Activated CD8-positive, alpha-beta memory T cell treated with anti-CD3 and anti-CD28 coated beads, Interleukin-2, amount 50 U/mL, for 1 hour (primary cell): ENCODE data around the gene PPP1R1B.

Experiments
- DNase-seq: peaks from one replicate; pipeline ENCODE4 v3.0.0-alpha.2; 2020; ENCODE audit errors: extremely low read depth

PPP1R1B gene

GRCh38 chr17:39653662-39654331, 27.0 kb downstream of the PPP1R1B start:
- peak; percentile 39 for DNase-seq

GRCh38 chr17:39655105-39655504, 28.4 kb downstream of the PPP1R1B start:
- DNase-seq: no peak

GRCh38 chr17:39658346-39658745, 31.6 kb downstream of the PPP1R1B start:
- no peak for DNase-seq

- no peak for DNase-seq
Measured at GRCh38 chr17:39658760-39659159, 32.0 kb downstream of the PPP1R1B start.

GRCh38 chr17:39659279-39660010, 32.7 kb downstream of the PPP1R1B start:
- no peak for DNase-seq

- no peak for DNase-seq
Measured at GRCh38 chr17:39660011-39660360, 33.2 kb downstream of the PPP1R1B start.

GRCh38 chr17:39660397-39661385, 33.9 kb downstream of the PPP1R1B start:
- DNase-seq: no peak

- no peak for DNase-seq
Measured at GRCh38 chr17:39661744-39662541, 35.2 kb downstream of the PPP1R1B start.

GRCh38 chr17:39662551-39663339, 36.0 kb downstream of the PPP1R1B start:
- no peak for DNase-seq

GRCh38 chr17:39663340-39663687, 36.6 kb downstream of the PPP1R1B start:
- no peak for DNase-seq

GRCh38 chr17:39663688-39664580, 37.2 kb downstream of the PPP1R1B start:
- no peak for DNase-seq

GRCh38 chr17:39664581-39665561, 38.1 kb downstream of the PPP1R1B start, which contains the start of gene TCAP:
Gene TCAP (plus strand): TSS chr17:39665349. CDS start chr17:39665360, 11 bp downstream.
- DNase-seq: no peak

- no peak for DNase-seq
Measured at GRCh38 chr17:39665642-39666224, 39.0 kb downstream of the PPP1R1B start.

GRCh38 chr17:39666231-39666600, 39.5 kb downstream of the PPP1R1B start:
- no peak for DNase-seq

- no peak for DNase-seq
Measured at GRCh38 chr17:39666601-39667261, 40.0 kb downstream of the PPP1R1B start.

GRCh38 chr17:39667262-39667944, 40.7 kb downstream of the PPP1R1B start:
- DNase-seq: no peak
